ENCODE data around the gene LPCAT2.

DNA sequence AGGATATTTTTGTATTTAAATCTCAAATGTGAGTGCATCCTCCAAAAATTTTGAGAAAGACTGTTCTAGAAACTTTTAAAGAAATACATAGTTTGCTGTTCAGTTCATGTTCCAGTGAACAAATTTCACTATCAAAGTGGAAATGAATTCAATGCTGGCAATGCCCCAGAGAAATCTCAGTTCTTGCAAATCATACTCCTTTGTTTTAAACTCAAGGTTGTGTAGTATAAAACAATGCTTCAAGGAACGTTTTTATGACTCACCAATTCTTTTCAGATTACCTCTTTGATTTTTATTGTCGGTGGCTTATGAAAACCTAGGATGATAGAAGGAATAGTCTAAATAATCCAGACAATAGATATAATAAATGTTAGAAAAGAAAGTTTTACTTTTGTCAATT lies 17.6 kb downstream of the LPCAT2 start:
- TF ChIP-seq, protein P1, sequence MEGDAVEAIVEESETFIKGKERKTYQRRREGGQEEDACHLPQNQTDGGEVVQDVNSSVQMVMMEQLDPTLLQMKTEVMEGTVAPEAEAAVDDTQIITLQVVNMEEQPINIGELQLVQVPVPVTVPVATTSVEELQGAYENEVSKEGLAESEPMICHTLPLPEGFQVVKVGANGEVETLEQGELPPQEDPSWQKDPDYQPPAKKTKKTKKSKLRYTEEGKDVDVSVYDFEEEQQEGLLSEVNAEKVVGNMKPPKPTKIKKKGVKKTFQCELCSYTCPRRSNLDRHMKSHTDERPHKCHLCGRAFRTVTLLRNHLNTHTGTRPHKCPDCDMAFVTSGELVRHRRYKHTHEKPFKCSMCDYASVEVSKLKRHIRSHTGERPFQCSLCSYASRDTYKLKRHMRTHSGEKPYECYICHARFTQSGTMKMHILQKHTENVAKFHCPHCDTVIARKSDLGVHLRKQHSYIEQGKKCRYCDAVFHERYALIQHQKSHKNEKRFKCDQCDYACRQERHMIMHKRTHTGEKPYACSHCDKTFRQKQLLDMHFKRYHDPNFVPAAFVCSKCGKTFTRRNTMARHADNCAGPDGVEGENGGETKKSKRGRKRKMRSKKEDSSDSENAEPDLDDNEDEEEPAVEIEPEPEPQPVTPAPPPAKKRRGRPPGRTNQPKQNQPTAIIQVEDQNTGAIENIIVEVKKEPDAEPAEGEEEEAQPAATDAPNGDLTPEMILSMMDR (IDR thresholded peaks at IDR 0.05), result no peak
- TF ChIP-seq POLR2AphosphoS5 (IDR thresholded peaks at IDR 0.05) (no peak), POLR2A (IDR thresholded peaks at IDR 0.05) (no peak)
